ENCODE measurements around the gene RBM41. TPM values are rescaled to one million over a fixed set of nuclear protein-coding genes. Genes with fewer than 3 reads are reported as not detected.
A peak's percentile ranks its signal among the peaks of the same experiment; 100 is the strongest.

The RBM41 gene
- total RNA-seq, 1 experiment from 2014 or later: 19.4 TPM

DNA sequence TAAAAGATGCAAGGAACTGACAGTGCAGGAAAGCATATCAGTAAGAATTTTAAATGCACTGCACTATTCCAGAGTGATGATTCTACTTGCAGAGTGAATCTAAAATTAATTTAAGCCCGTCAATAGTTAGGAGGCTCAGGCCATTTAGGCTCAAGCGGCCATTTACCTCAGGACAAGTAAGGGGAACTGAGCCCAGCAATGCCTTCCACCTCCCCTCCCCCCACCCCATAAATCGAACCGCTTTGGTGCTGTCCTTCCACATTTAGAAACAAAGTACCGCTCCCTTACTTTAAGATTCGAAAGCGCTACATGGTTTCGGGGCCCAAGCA lies 665 bp downstream of the RBM41 start:
- Mint-ChIP-seq H3K27me3 (ENCODE audit: low read depth) (no peaks in the 10 kb centered on the region), H3K4me1 (peaks cover 3 to 13% of the 10 kb centered on the region in 2 experiments; a peak in 3 of 4 replicates), H3K27ac (peak overlapping the region in 2 of 3 experiments; percentile 63 to 97; a peak in 2 of 7 replicates), H3K9me3 (peaks cover 0 to 32% of the 10 kb centered on the region in 2 experiments; a peak in 3 of 5 replicates), H3K4me3 (peak overlapping the region; percentile 98 to 100), H3K36me3 (ENCODE audit: insufficient read depth in 1 of 3, low read depth in 3 of 3) (peaks cover 35 to 41% (median 40%) of the 10 kb centered on the region in 3 experiments)
- H3K23ac ChIP-seq (ENCODE audit: insufficient read length, low read depth, low read length): no peak overlapping the region
- no peaks in the 10 kb centered on the region for H3K23me2 ChIP-seq (ENCODE audit: insufficient read length, low read depth, low read length, poor library complexity, severe bottlenecking)
- H3K4ac ChIP-seq (ENCODE audit: low read depth, low read length): no peak overlapping the region
- peak overlapping the region; percentile 11 for H3K27ac ChIP-seq (ENCODE audit: insufficient read length, low read depth, low read length)
- no peaks in the 10 kb centered on the region for H3K27me3 ChIP-seq (ENCODE audit: insufficient read depth, low read length)
- peak overlapping the region; percentile 96; the same call in 1 of the 2 replicates for H3K14ac ChIP-seq (ENCODE audit: insufficient read depth, low read length)
- H3K56ac ChIP-seq (ENCODE audit: insufficient read length, low read depth, low read length): no peak overlapping the region
- H4K5ac ChIP-seq (ENCODE audit: insufficient read length, low read depth, low read length): no peak overlapping the region
- no peak overlapping the region for H2BK5ac ChIP-seq (ENCODE audit: insufficient read length, low read length)
- H3K9me3 ChIP-seq (ENCODE audit: control insufficient read depth, low read depth, low read length): no peaks in the 10 kb centered on the region
- H2AK5ac ChIP-seq (ENCODE audit: insufficient read length, low read length): no peak overlapping the region
- H2BK20ac ChIP-seq (ENCODE audit: low read depth, low read length, poor library complexity, severe bottlenecking): no peak overlapping the region
- no peak overlapping the region for H2BK15ac ChIP-seq (ENCODE audit: low read depth, low read length)
- no peaks in the 10 kb centered on the region for H3K79me1 ChIP-seq (ENCODE audit: insufficient read depth, low read depth, low read length, poor library complexity, severe bottlenecking)
- H3K4me2 ChIP-seq (ENCODE audit: insufficient read depth, insufficient read length, low read length): peak overlapping the region; percentile 64
- peak overlapping the region; percentile 97 for H3K9ac ChIP-seq (ENCODE audit: extremely low read depth, insufficient read length, low read length)
- H3K18ac ChIP-seq (ENCODE audit: insufficient read length, low read depth, low read length): no peak overlapping the region
- TF ChIP-seq, protein P1, sequence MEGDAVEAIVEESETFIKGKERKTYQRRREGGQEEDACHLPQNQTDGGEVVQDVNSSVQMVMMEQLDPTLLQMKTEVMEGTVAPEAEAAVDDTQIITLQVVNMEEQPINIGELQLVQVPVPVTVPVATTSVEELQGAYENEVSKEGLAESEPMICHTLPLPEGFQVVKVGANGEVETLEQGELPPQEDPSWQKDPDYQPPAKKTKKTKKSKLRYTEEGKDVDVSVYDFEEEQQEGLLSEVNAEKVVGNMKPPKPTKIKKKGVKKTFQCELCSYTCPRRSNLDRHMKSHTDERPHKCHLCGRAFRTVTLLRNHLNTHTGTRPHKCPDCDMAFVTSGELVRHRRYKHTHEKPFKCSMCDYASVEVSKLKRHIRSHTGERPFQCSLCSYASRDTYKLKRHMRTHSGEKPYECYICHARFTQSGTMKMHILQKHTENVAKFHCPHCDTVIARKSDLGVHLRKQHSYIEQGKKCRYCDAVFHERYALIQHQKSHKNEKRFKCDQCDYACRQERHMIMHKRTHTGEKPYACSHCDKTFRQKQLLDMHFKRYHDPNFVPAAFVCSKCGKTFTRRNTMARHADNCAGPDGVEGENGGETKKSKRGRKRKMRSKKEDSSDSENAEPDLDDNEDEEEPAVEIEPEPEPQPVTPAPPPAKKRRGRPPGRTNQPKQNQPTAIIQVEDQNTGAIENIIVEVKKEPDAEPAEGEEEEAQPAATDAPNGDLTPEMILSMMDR (conservative IDR thresholded peaks at IDR 0.05): no peak
- H4K20me1 ChIP-seq (ENCODE audit: control insufficient read depth, insufficient read depth, insufficient read length): no peaks in the 10 kb centered on the region
- no peaks in the 10 kb centered on the region for H3K79me2 ChIP-seq (ENCODE audit: insufficient read depth, low read length)
- no peak overlapping the region for H2AFZ ChIP-seq (ENCODE audit: low read length)
- H3T11ph ChIP-seq (ENCODE audit: low read length): peak overlapping the region; percentile 53
- no peak for DNase-seq
- no CpG with 5 or more reads among the region's 8 CpGs for WGBS (ENCODE audit: extremely low coverage, insufficient read length, low lambda C conversion rate)
- no peak overlapping the region for H2BK120ac ChIP-seq (ENCODE audit: low read depth, low read length, poor library complexity, severe bottlenecking)
- H3K4me1 ChIP-seq (ENCODE audit: insufficient read depth, low read length): no peaks in the 10 kb centered on the region
- H4K8ac ChIP-seq (replicated peaks; ENCODE audit: insufficient read length, low read depth, low read length): no peak overlapping the region
- H4K91ac ChIP-seq (ENCODE audit: insufficient read length, low read depth, low read length): no peak overlapping the region
- no peak overlapping the region for H2BK12ac ChIP-seq (ENCODE audit: insufficient read length, low read depth, low read length)
